ENCODE data around the gene PREX1. TPM values are rescaled to one million over a fixed set of nuclear protein-coding genes. Genes with fewer than 3 reads are reported as not detected.

The PREX1 gene
- total RNA-seq, 4 donors from 2014 or later = 29.7 to 56.3 (median 46.6) TPM

DNA sequence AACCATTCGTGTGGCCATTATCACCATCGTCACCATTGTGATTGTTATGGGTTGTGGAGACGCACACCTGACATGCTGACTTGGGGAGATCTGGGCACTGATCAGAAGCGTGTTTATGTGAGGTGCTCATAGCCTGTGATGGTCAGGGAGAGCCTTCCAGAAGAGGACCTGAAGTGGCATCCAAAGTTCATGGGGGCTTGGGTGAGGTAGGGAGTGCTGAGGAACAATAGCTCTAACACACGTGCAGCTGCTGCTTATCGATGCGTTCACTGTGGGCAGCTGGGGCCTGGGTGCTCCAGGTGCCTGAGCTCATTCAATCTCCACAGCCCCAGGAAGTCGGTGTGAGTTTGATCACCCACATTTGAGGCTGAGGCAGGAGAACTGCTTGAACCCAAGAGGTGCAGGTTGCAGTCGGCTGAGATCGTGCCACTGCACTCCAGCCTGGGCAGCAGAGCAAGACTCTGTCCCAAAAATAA is 227.3 kb downstream of the PREX1 start:
- no peak for TF ChIP-seq CTCF (IDR thresholded peaks at IDR 0.05; ENCODE audit: low read depth)

DNA sequence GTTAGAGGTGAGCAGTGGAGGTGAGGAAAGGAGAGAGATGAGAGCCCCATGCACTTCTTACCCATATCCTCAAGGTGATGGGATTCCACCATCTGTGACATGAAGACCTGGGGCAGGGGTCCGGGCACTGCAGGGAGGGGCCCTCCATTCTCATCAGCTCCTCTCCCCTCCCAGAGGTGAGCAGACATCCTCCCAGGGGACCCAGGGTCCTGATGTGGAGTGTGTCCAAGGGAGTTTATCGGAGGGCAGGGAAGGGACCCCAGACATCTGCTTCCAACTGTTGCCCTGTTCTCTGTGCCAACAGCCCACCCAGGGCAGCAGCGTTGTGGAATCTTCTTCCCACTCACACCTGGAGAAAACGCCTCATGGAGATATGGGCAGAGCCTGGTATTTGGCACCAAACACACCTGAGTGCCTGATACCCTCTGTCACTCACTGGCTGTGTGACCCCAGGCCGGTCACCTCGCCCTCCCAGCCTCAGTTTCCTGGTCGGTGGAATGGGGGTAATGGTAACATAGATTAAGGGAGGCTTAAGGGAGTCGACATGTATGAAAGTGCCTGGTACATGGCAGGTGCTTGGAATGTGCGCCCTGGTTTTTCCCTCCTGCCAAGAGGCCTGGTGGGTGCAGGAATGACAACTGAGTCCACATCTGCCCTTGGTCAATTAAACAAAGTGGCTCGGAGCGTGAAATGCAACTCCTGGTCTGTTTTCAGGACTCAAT is 227.9 kb downstream of the PREX1 start:
- no peak for TF ChIP-seq CTCF (IDR thresholded peaks at IDR 0.05; ENCODE audit: low read depth)

- no peak for TF ChIP-seq CTCF (IDR thresholded peaks at IDR 0.05; ENCODE audit: low read depth)
Measured at GRCh38 chr20:48599106-48599747, 228.6 kb downstream of the PREX1 start.

DNA sequence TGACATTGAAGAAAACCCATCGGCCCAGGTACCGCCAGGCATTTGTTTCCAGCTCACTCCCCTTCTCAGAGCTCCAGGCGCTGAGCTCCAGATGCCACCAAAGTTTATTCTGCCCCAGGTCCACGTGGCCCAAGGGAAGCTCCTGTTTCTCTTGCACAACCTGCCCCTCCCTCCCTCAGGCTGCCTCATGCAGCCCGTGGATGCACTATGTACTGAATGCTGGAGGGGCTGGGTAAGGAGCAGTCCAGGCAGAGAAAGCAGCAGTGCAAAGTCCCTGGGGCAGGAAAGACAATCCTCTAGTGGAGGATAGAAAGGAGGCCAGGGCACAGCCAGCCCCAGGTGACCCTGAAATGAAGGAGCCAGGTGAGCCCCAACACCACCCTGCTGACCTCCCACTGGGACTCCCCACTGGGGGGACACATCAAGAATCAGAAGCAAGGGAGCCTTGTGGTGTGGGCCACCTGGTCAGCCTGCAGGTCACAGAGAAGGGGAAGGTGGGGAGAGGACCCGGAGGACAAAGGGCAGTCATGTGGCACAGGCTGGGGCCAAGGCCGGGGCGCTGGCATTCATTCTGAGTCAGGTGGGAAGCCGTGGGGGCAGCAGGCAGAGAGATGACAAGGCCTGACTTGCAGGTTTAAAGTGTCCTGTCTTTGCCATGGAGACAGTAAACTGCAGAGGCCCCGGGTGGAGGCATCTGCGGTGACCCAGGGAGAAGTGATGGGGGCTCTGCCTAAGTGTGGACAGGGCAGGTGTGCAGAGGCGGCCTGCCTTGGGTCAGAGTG is 230.1 kb downstream of the PREX1 start:
- TF ChIP-seq CTCF (IDR thresholded peaks at IDR 0.05; ENCODE audit: low read depth) = no peak

- no peak for TF ChIP-seq CTCF (IDR thresholded peaks at IDR 0.05; ENCODE audit: low read depth)
Measured at GRCh38 chr20:48596334-48596898, 231.4 kb downstream of the PREX1 start.

DNA sequence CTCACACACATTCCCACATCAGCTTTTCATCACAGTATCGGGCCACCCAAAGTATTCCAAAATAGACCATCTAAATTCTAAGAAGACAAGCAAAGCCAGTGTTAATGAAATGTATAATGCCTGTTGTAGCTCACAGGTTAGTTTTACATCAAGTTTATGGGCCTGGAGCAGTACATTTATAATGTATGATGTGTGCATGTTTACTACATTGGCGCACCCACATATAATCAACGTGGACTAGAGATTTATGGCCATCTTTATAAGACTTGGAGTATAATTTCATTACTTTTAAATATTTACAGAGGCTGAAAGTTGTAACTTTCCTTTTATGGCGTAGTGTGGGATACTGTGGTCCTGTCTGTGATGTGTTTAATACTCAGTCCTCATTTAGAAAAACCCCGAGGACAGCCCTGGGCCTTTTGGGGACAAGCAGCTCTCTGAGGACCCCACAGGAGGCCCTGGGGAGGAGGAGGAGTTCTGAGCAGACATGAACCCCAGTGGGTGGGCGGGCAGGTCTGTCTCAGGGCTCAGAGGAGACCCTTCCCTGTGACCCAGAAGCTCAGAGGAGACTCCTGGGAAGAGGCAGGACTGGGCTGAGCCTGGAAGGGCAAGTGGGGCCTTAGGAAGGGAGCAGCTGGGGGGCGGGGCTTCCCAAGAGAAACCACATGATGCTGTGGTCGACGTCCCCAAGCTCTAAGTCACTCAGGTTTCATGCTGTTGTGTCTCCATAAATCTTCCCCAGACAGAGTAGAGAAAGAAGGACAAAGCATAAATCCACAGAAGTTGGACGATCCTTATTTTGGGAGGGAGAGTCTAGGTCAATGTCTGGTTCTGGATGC is 232.1 kb downstream of the PREX1 start:
- TF ChIP-seq CTCF (IDR thresholded peaks at IDR 0.05; ENCODE audit: low read depth) = no peak

Data from subcutaneous adipose tissue (tissue), 4 donors.